ENCODE results near the gene LIN54. TPM values are rescaled to one million over a fixed set of nuclear protein-coding genes. Genes with fewer than 3 reads are reported as not detected.
A peak's percentile ranks its signal among the peaks of the same experiment; 100 is the strongest.

Gene LIN54
- total RNA-seq, 2 donors from 2014 or later: 14.6 to 17.9 TPM

GRCh38 chr4:83013420-83013867 is 2.8 kb upstream of the LIN54 start:
- peak overlapping the region; percentile 75 for H3K27ac ChIP-seq
- TF ChIP-seq, protein P1, sequence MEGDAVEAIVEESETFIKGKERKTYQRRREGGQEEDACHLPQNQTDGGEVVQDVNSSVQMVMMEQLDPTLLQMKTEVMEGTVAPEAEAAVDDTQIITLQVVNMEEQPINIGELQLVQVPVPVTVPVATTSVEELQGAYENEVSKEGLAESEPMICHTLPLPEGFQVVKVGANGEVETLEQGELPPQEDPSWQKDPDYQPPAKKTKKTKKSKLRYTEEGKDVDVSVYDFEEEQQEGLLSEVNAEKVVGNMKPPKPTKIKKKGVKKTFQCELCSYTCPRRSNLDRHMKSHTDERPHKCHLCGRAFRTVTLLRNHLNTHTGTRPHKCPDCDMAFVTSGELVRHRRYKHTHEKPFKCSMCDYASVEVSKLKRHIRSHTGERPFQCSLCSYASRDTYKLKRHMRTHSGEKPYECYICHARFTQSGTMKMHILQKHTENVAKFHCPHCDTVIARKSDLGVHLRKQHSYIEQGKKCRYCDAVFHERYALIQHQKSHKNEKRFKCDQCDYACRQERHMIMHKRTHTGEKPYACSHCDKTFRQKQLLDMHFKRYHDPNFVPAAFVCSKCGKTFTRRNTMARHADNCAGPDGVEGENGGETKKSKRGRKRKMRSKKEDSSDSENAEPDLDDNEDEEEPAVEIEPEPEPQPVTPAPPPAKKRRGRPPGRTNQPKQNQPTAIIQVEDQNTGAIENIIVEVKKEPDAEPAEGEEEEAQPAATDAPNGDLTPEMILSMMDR (IDR thresholded peaks at IDR 0.05): no peak
- intact Hi-C loops (cut with DNase I): loop anchor here (5.0 kb wide), 2 partner anchors 121 to 641 kb away; partner anchors contain the start of genes HNRNPD and SEC31A
- DNase-seq: no peak
- no peaks in the 10 kb centered on the region for H3K36me3 ChIP-seq
- peak overlapping the region; percentile 59 for H3K4me3 ChIP-seq
- no peaks in the 10 kb centered on the region for H3K9me3 ChIP-seq
- H3K4me1 ChIP-seq: peaks cover 7% of the 10 kb centered on the region
- no peaks in the 10 kb centered on the region for H3K27me3 ChIP-seq
- peak overlapping the region in 1 of 2 donors; percentile 71 for H3K9ac ChIP-seq (ENCODE audit: low read depth in 2 of 2, low read length in 2 of 2)

DNA sequence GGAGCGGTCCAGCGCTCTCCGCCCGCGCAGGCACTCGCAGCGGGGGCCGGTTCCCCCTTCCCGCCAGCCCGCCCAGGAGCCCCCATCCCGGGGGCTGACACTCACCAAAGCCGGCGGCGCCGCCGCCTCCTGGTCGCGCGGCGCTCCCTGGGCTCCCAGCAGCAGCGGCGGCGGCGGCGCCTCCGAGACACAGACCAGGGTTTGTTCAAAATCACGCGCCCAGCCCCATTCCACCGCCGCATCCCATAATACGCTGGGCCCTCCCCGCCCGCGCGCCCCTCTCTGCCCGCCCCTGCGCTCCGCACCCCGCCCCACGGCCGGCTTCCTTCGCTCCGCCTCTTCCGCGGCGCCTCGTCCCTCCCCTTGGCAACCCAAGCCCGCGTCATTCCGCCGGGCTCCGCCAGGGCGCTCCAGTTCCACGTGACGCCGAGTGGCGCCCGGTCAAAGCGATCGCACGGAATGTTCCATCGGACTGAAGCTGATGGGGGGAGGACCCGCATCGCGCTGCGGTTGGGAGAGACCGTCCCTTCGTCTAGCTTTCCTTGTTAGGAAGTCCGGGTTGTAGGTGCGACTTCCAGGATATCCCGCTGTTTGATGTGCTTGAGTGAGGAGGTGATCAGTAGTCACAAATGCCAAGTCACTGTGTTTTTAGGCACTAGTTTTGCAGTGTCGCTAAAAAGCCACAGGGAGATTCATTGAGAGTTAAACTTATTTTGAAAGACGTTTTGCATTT is 2.2 kb upstream of the LIN54 start:
- DNase-seq: peak; percentile 98
- intact Hi-C loops (cut with DNase I): loop anchor here (5.0 kb wide), 2 partner anchors 121 to 641 kb away; partner anchors contain the start of genes HNRNPD and SEC31A
- Histone ChIP-seq H3K9ac (ENCODE audit: low read depth in 2 of 2, low read length in 2 of 2) (peak overlapping the region; percentile 75 to 84), H3K4me1 (peaks cover 7% of the 10 kb centered on the region), H3K4me3 (peak overlapping the region; percentile 59), H3K9me3 (no peaks in the 10 kb centered on the region), H3K27me3 (no peaks in the 10 kb centered on the region), H3K27ac (peak overlapping the region; percentile 80), H3K36me3 (no peaks in the 10 kb centered on the region)
- TF ChIP-seq, protein P1 (IDR thresholded peaks at IDR 0.05): peak; percentile 49

DNA sequence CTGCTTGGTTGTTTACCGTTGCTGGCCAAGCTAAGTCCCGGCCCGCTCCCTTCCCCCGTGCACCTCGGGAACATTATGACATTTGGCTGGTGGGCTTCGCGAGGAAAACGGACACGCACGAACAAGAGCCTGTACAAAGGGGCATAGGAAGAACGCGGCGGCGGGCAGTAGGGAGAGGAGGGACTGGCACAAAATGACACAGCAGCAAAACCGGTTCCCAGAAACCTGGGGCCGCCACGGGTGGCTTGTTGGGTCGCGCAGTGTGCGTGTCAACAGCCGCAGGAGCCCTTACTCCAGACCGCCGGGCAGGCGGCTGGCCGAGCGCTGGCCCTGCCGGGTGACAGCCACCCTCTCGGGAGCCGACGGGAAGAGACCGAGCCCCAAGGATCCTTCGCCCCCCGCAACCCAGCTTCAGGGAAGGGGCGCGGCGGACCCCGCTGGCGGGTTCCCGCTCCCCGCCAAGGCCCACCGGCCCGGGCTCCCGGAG is 1.6 kb upstream of the LIN54 start:
- intact Hi-C loops (cut with DNase I): loop anchor here (5.0 kb wide), 2 partner anchors 120 to 640 kb away; partner anchors contain the start of genes HNRNPD and SEC31A
- Histone ChIP-seq H3K9me3 (no peaks in the 10 kb centered on the region), H3K9ac (ENCODE audit: low read depth in 2 of 2, low read length in 2 of 2) (peak overlapping the region; percentile 75 to 84), H3K27ac (peak overlapping the region; percentile 80), H3K27me3 (no peaks in the 10 kb centered on the region), H3K36me3 (no peaks in the 10 kb centered on the region), H3K4me1 (peaks cover 7% of the 10 kb centered on the region), H3K4me3 (peak overlapping the region; percentile 59)
- peak; percentile 53 for DNase-seq
- TF ChIP-seq, protein P1 (IDR thresholded peaks at IDR 0.05): no peak

GRCh38 chr4:83011689-83012199 is 1.1 kb upstream of the LIN54 start:
- H3K4me3 ChIP-seq: peak overlapping the region; percentile 59
- no peaks in the 10 kb centered on the region for H3K9me3 ChIP-seq
- H3K4me1 ChIP-seq: peaks cover 7% of the 10 kb centered on the region
- no peak for DNase-seq
- H3K36me3 ChIP-seq: no peaks in the 10 kb centered on the region
- peak overlapping the region; percentile 80 for H3K27ac ChIP-seq
- no peaks in the 10 kb centered on the region for H3K27me3 ChIP-seq
- peak overlapping the region; percentile 75 to 84 for H3K9ac ChIP-seq (ENCODE audit: low read depth in 2 of 2, low read length in 2 of 2)
- intact Hi-C loops (cut with DNase I): loop anchor here (5.0 kb wide), 2 partner anchors 119 to 639 kb away; partner anchors contain the start of genes HNRNPD and SEC31A
- TF ChIP-seq, protein P1 (IDR thresholded peaks at IDR 0.05): no peak

DNA sequence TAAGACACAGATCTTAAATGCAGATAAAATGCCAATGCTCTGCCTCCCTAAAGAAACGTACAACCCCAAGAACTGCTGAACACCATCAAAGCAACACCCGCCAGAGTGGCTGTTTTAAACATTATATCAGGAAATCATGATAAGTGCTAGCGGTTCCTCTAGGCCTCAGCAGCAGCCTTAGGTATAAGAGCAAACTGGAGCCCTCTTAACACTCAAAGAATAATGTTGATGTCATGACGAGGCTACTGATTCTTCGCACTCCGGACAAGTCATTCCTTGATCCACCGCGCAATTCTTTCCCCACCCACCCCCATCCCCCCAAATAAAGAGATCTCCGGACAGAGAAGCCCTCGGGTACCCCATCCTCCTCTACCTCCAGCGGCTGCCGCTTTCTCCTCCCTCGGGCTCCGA is 507 bp downstream of the LIN54 start:
- TF ChIP-seq, protein P1 (IDR thresholded peaks at IDR 0.05): no peak
- DNase-seq: no peak
- intact Hi-C loops (cut with DNase I): loop anchor here (5.0 kb wide), 2 partner anchors 118 to 638 kb away; partner anchors contain the start of genes HNRNPD and SEC31A
- H3K4me1 ChIP-seq: peaks cover 7% of the 10 kb centered on the region
- peak overlapping the region; percentile 80 for H3K27ac ChIP-seq
- H3K36me3 ChIP-seq: no peaks in the 10 kb centered on the region
- H3K27me3 ChIP-seq: no peaks in the 10 kb centered on the region
- peak overlapping the region; percentile 72 for H3K4me3 ChIP-seq
- no peaks in the 10 kb centered on the region for H3K9me3 ChIP-seq
- peak overlapping the region; percentile 75 to 81 for H3K9ac ChIP-seq (ENCODE audit: low read depth in 2 of 2, low read length in 2 of 2)

All from colonic mucosa (tissue), 4 donors.